Fibroblast of gingiva (primary cell): ENCODE measurements around the gene PFKP.

Source experiments
- DNase-seq: peaks from one replicate; pipeline ENCODE4 v3.0.0-alpha.2; 2011; ENCODE audit warnings: low read depth

Gene PFKP

DNA sequence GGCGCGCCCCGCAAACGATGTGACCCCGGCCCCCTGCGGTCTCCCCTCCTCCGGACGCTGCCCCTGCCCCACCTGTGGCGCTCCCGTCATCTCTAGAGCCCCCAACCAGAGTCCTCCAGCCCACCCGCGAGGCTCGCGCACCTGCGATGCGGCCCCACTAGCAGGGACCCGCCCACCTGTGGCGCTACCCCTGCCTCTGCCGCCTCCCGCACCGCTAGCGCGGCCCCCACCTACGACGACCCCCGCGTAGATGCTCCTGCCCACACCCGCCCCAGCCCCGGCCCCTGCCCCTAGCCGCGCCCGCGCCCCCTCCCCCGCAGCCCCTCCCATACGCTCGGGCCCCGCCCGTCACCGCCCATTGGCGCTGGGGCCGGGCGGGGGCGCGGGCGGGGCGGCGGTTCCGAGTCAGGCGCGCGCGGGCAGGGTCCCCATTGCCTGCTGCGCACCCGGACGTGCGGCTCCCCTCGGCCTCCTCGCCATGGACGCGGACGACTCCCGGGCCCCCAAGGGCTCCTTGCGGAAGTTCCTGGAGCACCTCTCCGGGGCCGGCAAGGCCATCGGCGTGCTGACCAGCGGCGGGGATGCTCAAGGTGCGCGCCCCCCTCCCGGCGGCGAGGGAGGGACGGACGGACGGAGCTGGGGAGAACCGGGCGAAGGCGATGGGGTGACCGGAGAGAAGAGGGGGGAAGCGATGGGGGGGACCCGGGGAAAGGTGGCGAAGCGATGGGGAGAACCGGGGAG lies at the start of gene PFKP:
Gene PFKP, plus strand, starts transcription at position 431 of the 741 bp plus-strand sequence. Its CDS starts 48 bp downstream, at position 479.
- no peak for DNase-seq

GRCh38 chr10:3018247-3018646 lies 49.1 kb upstream of the PFKP start:
- no peak for DNase-seq

DNA sequence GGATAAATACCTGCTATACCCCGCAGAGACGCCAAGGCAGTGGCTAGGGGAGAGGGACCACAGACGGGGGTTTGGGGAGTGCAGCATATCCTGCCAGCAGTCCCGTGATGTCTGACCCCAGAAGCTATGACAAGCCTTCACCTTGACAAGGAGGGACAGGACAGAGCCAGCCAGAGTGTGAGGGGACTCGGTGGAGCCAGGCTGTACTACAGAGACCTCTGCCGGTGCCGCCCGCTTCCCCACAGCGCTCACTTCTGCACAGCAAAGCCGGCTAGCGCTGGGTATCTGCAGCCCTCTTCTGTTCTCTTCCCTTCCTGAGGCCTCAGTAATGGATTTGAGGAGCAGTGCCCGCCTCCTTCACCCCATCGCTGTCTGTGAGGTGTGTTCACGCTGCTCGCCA lies 47.0 kb upstream of the PFKP start:
- no peak for DNase-seq

DNA sequence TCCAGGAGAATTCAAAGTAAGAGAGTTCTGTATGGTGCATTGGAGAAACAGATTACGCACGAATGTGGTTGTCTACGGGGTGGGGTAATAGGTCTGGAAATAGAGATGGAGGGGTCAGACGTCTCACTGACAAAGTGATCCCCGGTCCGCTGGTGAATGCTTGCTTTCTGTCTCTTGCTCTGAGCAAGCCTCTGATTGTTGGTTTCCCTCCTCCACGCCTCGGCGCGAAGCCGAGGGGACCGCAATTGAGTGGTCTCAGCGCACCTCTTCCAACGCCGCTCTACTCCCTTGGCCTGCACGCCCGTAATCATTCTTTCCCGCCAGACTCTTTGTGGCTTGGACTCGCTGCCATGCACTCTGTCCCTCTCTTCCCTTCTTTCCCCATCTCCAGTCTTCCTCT lies 46.5 kb upstream of the PFKP start:
- no peak for DNase-seq

DNA sequence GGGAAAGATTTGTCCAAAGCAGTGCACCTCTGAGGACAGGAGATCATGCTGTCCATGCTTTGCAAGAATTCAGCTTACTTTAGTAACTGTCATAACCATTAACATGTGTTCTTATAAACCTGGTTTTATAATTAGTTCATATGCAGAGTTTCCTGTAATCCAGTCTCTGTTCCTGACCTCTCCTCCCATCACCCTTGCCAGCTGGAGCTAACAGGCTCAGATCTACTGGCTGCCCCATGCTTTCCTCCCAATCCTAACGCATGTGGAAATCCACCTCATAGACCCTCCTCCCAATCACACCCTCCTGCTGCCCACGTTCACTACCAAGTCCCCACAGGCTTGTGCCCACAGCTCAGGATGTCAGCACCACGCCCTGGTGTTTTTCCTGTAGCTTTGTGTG lies 45.3 kb upstream of the PFKP start:
- no peak for DNase-seq

- no peak for DNase-seq
Observed at GRCh38 chr10:3023892-3024291, 43.5 kb upstream of the PFKP start.

DNA sequence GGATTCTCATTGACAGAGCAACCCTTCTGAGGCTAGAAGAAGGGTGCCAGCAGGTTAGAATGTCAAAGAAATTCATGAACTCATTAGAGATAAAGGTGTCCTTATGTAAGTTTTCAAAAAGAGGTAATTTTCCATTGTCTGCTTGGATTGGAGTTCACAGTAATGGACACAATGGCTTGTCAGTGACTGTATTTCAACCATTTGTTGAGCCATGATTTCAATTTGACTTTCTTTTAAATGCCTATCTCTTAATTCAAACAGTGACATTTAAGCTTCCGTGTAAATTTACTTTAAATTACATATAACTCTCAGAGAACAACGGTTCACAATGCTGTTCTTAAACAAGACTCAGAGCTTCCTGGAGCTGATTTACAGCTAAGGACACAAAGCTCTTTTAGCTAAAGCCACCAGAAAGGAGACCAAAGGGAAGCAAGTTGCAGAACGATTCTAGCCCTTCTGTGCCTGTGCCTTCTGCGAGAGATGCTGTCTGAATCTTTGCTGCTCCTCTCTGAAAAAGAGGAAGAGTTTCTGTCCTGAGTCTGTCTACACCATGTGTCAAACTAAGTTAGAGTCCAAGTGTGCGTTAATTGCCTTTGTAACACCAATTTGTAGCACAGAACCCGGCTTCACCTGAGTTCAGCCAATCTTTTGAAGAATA lies 42.2 kb upstream of the PFKP start:
- DNase-seq: no peak

DNA sequence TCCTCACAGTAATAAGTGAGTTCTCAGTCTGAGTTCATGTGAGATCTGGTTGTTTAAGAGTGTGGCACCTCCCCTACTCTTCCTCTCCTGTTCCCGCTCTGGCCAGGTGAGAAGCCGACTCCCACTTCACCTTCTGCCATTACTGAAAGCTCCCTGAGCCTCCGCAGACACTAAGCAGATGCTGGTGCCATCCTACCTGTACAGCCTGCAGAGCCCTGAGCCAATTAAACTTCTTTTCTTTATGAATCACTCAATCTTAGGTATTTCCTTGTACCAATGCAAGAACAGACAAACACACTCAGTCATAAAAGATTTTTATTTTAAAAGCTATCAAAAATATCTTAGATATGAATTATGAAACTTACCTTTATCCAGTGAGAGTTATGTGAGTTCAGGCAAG lies 39.5 kb upstream of the PFKP start:
- no peak for DNase-seq

GRCh38 chr10:3028441-3028840 lies 38.9 kb upstream of the PFKP start:
- no peak for DNase-seq

DNA sequence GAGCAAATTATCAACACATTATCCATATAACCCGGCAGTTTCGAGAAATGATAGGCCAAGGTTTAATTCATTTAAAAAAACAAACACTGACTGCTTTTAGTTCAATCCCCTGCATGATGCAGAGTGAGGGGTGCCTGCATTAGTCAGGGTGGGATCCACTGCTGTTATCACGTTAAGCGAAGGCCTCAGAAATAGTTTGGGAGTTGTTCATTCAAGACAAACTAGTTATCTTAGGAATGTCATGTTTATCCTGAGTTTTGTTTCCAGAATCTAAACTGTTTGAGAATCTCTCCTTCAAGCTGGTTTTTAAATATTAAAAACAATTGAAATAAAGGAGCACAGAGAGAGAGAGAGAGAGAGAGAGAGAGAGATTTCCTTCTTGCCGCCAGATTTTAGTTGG lies 36.6 kb upstream of the PFKP start:
- no peak for DNase-seq

GRCh38 chr10:3031490-3031889 lies 35.9 kb upstream of the PFKP start:
- DNase-seq: no peak

- DNase-seq: no peak
Observed at GRCh38 chr10:3033925-3034324, 33.4 kb upstream of the PFKP start.

GRCh38 chr10:3034616-3035015 lies 32.7 kb upstream of the PFKP start:
- DNase-seq: no peak

DNA sequence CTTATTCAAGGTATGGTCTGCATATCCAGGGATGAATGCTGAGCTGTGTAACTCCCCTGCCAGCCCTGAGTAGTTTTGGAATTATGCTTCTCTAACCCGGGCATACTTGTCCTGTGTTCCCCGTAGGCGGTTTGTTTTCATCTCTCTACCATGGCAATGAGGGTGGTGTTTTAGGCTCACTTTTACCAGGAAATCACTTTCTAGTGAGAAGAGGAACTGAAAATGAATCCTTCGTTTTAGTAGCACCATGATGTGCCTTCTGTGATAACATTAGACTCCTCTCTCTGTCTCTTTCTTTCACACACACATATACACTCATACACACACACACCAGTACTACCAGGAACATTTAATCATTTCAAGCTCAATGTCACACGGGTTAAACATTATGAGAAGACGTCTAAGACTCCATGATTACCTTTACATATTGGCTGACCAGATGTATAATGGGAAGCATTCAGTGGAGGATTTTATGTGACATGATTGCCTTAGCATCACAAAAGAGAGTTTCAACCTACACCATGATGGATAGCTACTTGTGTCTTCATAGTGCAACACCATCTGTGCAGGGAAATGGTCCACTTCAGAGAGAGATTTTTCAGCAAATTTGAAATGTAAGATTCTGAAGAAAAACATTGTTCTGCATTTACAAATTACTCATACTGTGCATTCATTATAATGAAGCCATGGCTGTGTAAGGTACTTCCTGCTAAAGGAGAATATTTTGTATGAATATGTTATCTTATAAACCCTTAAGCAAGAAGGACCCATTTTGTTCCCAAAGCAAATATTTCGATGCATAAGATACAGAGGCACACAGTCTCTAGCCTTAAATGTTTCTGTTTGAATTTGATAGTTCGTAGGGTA lies 31.0 kb upstream of the PFKP start:
- DNase-seq: no peak

- no peak for DNase-seq
Observed at GRCh38 chr10:3037182-3037581, 30.2 kb upstream of the PFKP start.

DNA sequence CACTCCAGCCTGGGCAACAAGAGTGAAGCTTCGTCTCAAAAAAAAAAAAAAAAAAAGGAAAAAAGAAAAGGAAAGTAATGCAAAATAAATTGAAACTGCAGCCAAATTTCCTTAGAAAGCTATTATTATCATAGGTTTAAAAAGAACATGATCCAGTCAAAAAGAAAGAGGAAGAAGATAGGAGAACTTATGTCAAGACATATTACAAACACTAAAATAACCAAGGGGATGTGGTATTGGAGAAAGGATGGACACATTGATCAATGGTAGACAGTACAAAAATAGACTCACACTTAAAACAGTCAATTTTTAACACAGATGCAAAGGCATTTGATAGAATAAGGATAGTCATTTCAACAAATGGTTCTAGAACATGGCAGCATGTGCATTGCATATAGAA lies 27.3 kb upstream of the PFKP start:
- DNase-seq: no peak

DNA sequence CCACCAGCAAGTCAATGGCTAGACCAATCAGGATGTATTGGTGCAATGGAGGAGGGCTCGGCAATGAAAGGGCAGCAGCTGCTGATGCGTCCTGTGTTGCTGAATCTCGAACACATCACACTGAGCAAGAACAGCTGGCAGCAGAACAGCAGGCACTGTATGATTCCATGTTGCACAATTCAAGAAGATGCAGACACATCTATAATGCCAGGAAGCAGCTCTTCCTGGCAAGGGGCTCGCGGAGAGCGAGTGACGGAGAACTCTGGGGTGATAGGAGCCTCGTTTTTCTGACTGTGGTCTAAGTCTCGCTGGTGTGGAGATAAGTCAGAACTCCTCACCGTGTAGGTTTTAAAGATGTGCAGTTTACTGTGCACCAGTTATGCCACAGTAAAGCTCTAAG lies 24.8 kb upstream of the PFKP start:
- DNase-seq: no peak

- peak; percentile 66 for DNase-seq
Observed at GRCh38 chr10:3043512-3044368, 23.6 kb upstream of the PFKP start.

GRCh38 chr10:3045471-3046209 lies 21.7 kb upstream of the PFKP start:
- DNase-seq: peak; percentile 66

GRCh38 chr10:3046210-3046779 lies 21.1 kb upstream of the PFKP start:
- no peak for DNase-seq
